CD14-positive monocyte (primary cell): ENCODE measurements around the gene COX6A2. TPM values are rescaled to one million over a fixed set of nuclear protein-coding genes. Genes with fewer than 3 reads are reported as not detected.

Experiments
- DNase-seq, 3 donors: peaks; one replicate each; pipeline ENCODE4 v3.0.0-alpha.2; 2011 to 2022
- H2AFZ ChIP-seq: 2 replicates; pipeline ENCODE4 v1.6.0; 2012; ENCODE audit warnings: mild to moderate bottlenecking, low read depth, low read length, inconsistent platforms; ENCODE audit not compliant: insufficient read depth, poor library complexity, severe bottlenecking
- H3K27ac ChIP-seq, 2 donors: 1 replicate in 1 of 2; 2 replicates in 1 of 2; pipeline ENCODE4 v1.5.1; 2012 to 2013; ENCODE audit warnings: low read length in 2 of 2, control low read depth in 1 of 2, inconsistent platforms in 1 of 2, low read depth in 1 of 2, mild to moderate bottlenecking in 1 of 2
- H3K27me3 ChIP-seq, 2 donors: one replicate each; pipeline versions ENCODE4 v1.6.0 to v1.6.1; 2011 to 2013; ENCODE audit warnings: low read length in 2 of 2; ENCODE audit not compliant: control insufficient read depth in 2 of 2, insufficient read depth in 2 of 2
- H3K36me3 ChIP-seq, 2 donors: replicated peaks in 1 of 2; 1 replicate in 1 of 2; 2 replicates in 1 of 2; pipeline versions ENCODE4 v1.5.1 to v1.6.1; 2012 to 2013; ENCODE audit warnings: low read length in 2 of 2, control low read depth in 1 of 2, inconsistent platforms in 1 of 2, mild to moderate bottlenecking in 1 of 2; ENCODE audit not compliant: insufficient read depth in 2 of 2, control insufficient read depth in 1 of 2
- H3K4me1 ChIP-seq, 2 donors: 1 replicate in 1 of 2; 2 replicates in 1 of 2; pipeline versions ENCODE4 v1.5.1 to v1.6.1; 2012 to 2013; ENCODE audit warnings: low read length in 2 of 2, control low read depth in 1 of 2, inconsistent platforms in 1 of 2, mild to moderate bottlenecking in 1 of 2, moderate library complexity in 1 of 2; ENCODE audit not compliant: insufficient read depth in 2 of 2, control insufficient read depth in 1 of 2
- H3K4me2 ChIP-seq: replicated peaks from 2 replicates; pipeline ENCODE3; 2012; ENCODE audit warnings: low read length, moderate library complexity, mild to moderate bottlenecking; ENCODE audit not compliant: poor library complexity, severe bottlenecking; ENCODE audit errors: extremely low read depth
- H3K4me3 ChIP-seq, 3 experiments: fragments of 200-600 bp in 1 of 3; sonication (generic) in 1 of 3; replicated peaks in 1 of 3; 1 replicate in 2 of 3; 2 replicates in 1 of 3; pipeline ENCODE4 v1.5.1; 2011 to 2013; ENCODE audit warnings: low read length in 3 of 3, mild to moderate bottlenecking in 3 of 3, control low read depth in 2 of 3, low read depth in 2 of 3, inconsistent platforms in 1 of 3, moderate library complexity in 1 of 3
- H3K79me2 ChIP-seq: 2 replicates; pipeline ENCODE4 v1.6.0; 2012; ENCODE audit warnings: mild to moderate bottlenecking, control low read depth, inconsistent platforms, low read length, moderate library complexity; ENCODE audit not compliant: insufficient read depth
- H3K9ac ChIP-seq: 2 replicates; pipeline ENCODE4 v1.6.0; 2017; ENCODE audit warnings: low read length, mild to moderate bottlenecking; ENCODE audit not compliant: insufficient read depth, poor library complexity, severe bottlenecking
- H3K9me3 ChIP-seq, 2 donors: replicated peaks in 1 of 2; 1 replicate in 1 of 2; 2 replicates in 1 of 2; pipeline versions ENCODE4 v1.5.1 to v1.6.1; 2012 to 2013; ENCODE audit warnings: low read length in 2 of 2, control low read depth in 1 of 2; ENCODE audit not compliant: control insufficient read depth in 1 of 2, insufficient read depth in 1 of 2
- H4K20me1 ChIP-seq: 2 replicates; pipeline ENCODE4 v1.6.0; 2012; ENCODE audit warnings: mild to moderate bottlenecking, low read length, control low read depth, moderate library complexity; ENCODE audit not compliant: insufficient read depth
- H3K27ac Mint-ChIP-seq, 7 donors: one replicate each; pipeline ENCODE4 v1.8.0; 2020; ENCODE audit warnings: mild to moderate bottlenecking in 7 of 7, mixed read lengths in 7 of 7, moderate library complexity in 6 of 7, inconsistent platforms in 2 of 7
- H3K27me3 Mint-ChIP-seq, 3 donors: one replicate each; pipeline ENCODE4 v1.8.0; 2021 to 2022; ENCODE audit warnings: low read depth in 3 of 3, mild to moderate bottlenecking in 3 of 3, mixed read lengths in 3 of 3, moderate library complexity in 3 of 3, inconsistent platforms in 1 of 3
- H3K36me3 Mint-ChIP-seq, 2 donors: one replicate each; pipeline ENCODE4 v1.8.0; 2020; ENCODE audit warnings: mixed read lengths in 2 of 2, inconsistent platforms in 1 of 2, mild to moderate bottlenecking in 1 of 2
- H3K4me1 Mint-ChIP-seq: one replicate; pipeline ENCODE4 v1.8.0; 2020; ENCODE audit warnings: mild to moderate bottlenecking, mixed read lengths
- H3K4me3 Mint-ChIP-seq, 2 donors: one replicate each; pipeline ENCODE4 v1.8.0; 2020; ENCODE audit warnings: mild to moderate bottlenecking in 2 of 2, mixed read lengths in 2 of 2, moderate library complexity in 1 of 2
- H3K9me3 Mint-ChIP-seq, 7 donors: one replicate each; pipeline ENCODE4 v1.8.0; 2020 to 2022; ENCODE audit warnings: mixed read lengths in 7 of 7, mild to moderate bottlenecking in 6 of 7, moderate library complexity in 6 of 7, inconsistent platforms in 2 of 7
- CTCF ChIP-seq: fragments of 200-600 bp; IDR thresholded peaks from one replicate; pipeline ENCODE4 v1.8.0; 2022; ENCODE audit warnings: antibody characterized with exemption, mild to moderate bottlenecking
- WGBS: methylation state at CpG from one replicate; pipeline ENCODE4 v1.1.5; 2013; ENCODE audit warnings: missing lambda C conversion rate; ENCODE audit not compliant: insufficient coverage; 5-methylcytosine and 5-hydroxymethylcytosine counted together
- intact Hi-C, 2 donors: fragments of 100-400 bp; cut with micrococcal nuclease; formaldehyde crosslinking; loops; one replicate each; pipeline versions ENCODE4 v1.15.0 to v1.15.1; 2023
- polyA plus RNA-seq, 3 donors: library from polyadenylated mRNA; depleted of rRNA in 1 of 3; unstranded in 2 of 3; stranded (reverse) in 1 of 3; fragments of 300-500 nt in 2 of 3; fragments of >200 nt in 1 of 3; fragmentation: Illumina TruSeq in 2 of 3; gene quantifications; 1 replicate in 2 of 3; 2 replicates in 1 of 3; pipeline ENCODE4 v1.2.3, GENCODE V29; 2012 to 2021

COX6A2 gene
- polyA plus RNA-seq, 3 donors: not detected

- Histone ChIP-seq H3K9me3 (no peaks in the 10 kb centered on the region), H3K9ac (no peak overlapping the region), H2AFZ (no peak overlapping the region), H3K36me3 (no peaks in the 10 kb centered on the region), H3K27ac (no peak overlapping the region), H4K20me1 (no peaks in the 10 kb centered on the region), H3K27me3 (no peaks in the 10 kb centered on the region), H3K4me3 (no peak overlapping the region), H3K4me2 (no peak overlapping the region), H3K4me1 (peaks cover 0 to 4% of the 10 kb centered on the region in 2 donors), H3K79me2 (no peaks in the 10 kb centered on the region)
- Mint-ChIP-seq H3K27ac (no peak overlapping the region), H3K9me3 (peaks cover 4 to 13% (median 4%) of the 10 kb centered on the region in 7 donors), H3K27me3 (peaks cover 2 to 11% (median 2%) of the 10 kb centered on the region in 3 donors), H3K4me3 (peak overlapping the region; percentile 58 to 76), H3K36me3 (no peaks in the 10 kb centered on the region), H3K4me1 (peaks cover 6% of the 10 kb centered on the region)
- TF ChIP-seq CTCF: no peak
- WGBS: 85% methylated on average over 18 of the region's 34 CpGs
- intact Hi-C loops: loop anchor here (5.0 to 10.0 kb wide), 4 partner anchors 57 to 455 kb away; partner anchors contain the start of genes HSD3B7 (in 2 of the 2) and PYCARD (in 1 of the 2)
- no peak for DNase-seq
Observed at GRCh38 chr16:31441956-31442355, 13.8 kb upstream of the COX6A2 start.

- Mint-ChIP-seq H3K9me3 (peaks cover 0 to 7% (median 0%) of the 10 kb centered on the region in 7 donors), H3K4me3 (no peak overlapping the region), H3K27ac (no peak overlapping the region), H3K27me3 (peaks cover 2 to 10% (median 4%) of the 10 kb centered on the region in 3 donors), H3K4me1 (peaks cover 6% of the 10 kb centered on the region), H3K36me3 (no peaks in the 10 kb centered on the region)
- no peaks in the 10 kb centered on the region for H3K36me3 ChIP-seq
- no peak overlapping the region for H3K4me2 ChIP-seq
- no peaks in the 10 kb centered on the region for H4K20me1 ChIP-seq
- no peak overlapping the region for H3K9ac ChIP-seq
- no peak for TF ChIP-seq CTCF
- H3K27ac ChIP-seq: no peak overlapping the region
- H2AFZ ChIP-seq: no peak overlapping the region
- no peak overlapping the region for H3K4me3 ChIP-seq
- no peaks in the 10 kb centered on the region for H3K79me2 ChIP-seq
- no peak for DNase-seq
- whole genome bisulfite sequencing: 92% methylated on average over 4 of the region's 4 CpGs
- no peaks in the 10 kb centered on the region for H3K27me3 ChIP-seq
- intact Hi-C loops: loop anchor here (5.0 to 10.0 kb wide), 4 partner anchors 56 to 453 kb away; partner anchors contain the start of genes HSD3B7 (in 2 of the 2) and PYCARD (in 1 of the 2)
- H3K9me3 ChIP-seq: no peaks in the 10 kb centered on the region
- H3K4me1 ChIP-seq: peaks cover 0 to 4% of the 10 kb centered on the region in 2 donors
Observed at GRCh38 chr16:31440516-31441184, 12.5 kb upstream of the COX6A2 start.
